ENCODE measurements around the gene CDR2. TPM values are rescaled to one million over a fixed set of nuclear protein-coding genes. Genes with fewer than 3 reads are reported as not detected.

CDR2 gene
- total RNA-seq, 2 donors from 2014 or later = 22.2 to 27.6 TPM

- DNase-seq (no peak), ATAC-seq (no peak)
- intact Hi-C loops (cut with DNase I, micrococcal nuclease) = no loop called here
Measured at GRCh38 chr16:22329199-22329695, 45.2 kb downstream of the CDR2 start.

GRCh38 chr16:22328081-22328725 lies 46.2 kb downstream of the CDR2 start:
- no peak for DNase-seq
- ATAC-seq = no peak
- intact Hi-C loops (cut with DNase I, micrococcal nuclease) = no loop called here

- ATAC-seq = no peak
- intact Hi-C loops (cut with DNase I, micrococcal nuclease) = no loop called here
- DNase-seq = no peak
Measured at GRCh38 chr16:22327446-22327775, 47.0 kb downstream of the CDR2 start.

GRCh38 chr16:22326771-22327445 lies 47.5 kb downstream of the CDR2 start:
- intact Hi-C loops (cut with DNase I, micrococcal nuclease) = no loop called here
- no peak for DNase-seq
- no peak for ATAC-seq

- intact Hi-C loops (cut with DNase I, micrococcal nuclease) = no loop called here
- DNase-seq = no peak
Measured at GRCh38 chr16:22326369-22326652, 48.1 kb downstream of the CDR2 start.

GRCh38 chr16:22325598-22326368 lies 48.6 kb downstream of the CDR2 start:
- no peak for DNase-seq
- no peak for ATAC-seq

More at GRCh38 chr16:22326369-22326652, 48.1 kb downstream of the CDR2 start:
- no peak for ATAC-seq

GRCh38 chr16:22324787-22325597 lies 49.4 kb downstream of the CDR2 start:
- ATAC-seq (no peak), DNase-seq (no peak)

More at GRCh38 chr16:22325598-22326368, 48.6 kb downstream of the CDR2 start:
- intact Hi-C loops (cut with DNase I, micrococcal nuclease) = no loop called here

GRCh38 chr16:22323959-22324786 lies 50.2 kb downstream of the CDR2 start:
- intact Hi-C loops (cut with DNase I, micrococcal nuclease) = no loop called here
- no peak for DNase-seq
- no peak for ATAC-seq

More at GRCh38 chr16:22324787-22325597, 49.4 kb downstream of the CDR2 start:
- intact Hi-C loops (cut with DNase I, micrococcal nuclease) = no loop called here

- no peak for ATAC-seq
- peak in 1 of 2 donors; percentile 15 for DNase-seq
- intact Hi-C loops (cut with DNase I, micrococcal nuclease) = no loop called here
Measured at GRCh38 chr16:22323173-22323958, 51.1 kb downstream of the CDR2 start.

- peak in 1 of 2 donors; percentile 12 for DNase-seq
- intact Hi-C loops (cut with DNase I, micrococcal nuclease) = no loop called here
- no peak for ATAC-seq
Measured at GRCh38 chr16:22322741-22323140, 51.7 kb downstream of the CDR2 start.

GRCh38 chr16:22322021-22322471 lies 52.4 kb downstream of the CDR2 start:
- DNase-seq (no peak), ATAC-seq (no peak)
- intact Hi-C loops (cut with DNase I, micrococcal nuclease) = no loop called here

- ATAC-seq (peak; percentile 83), DNase-seq (peak; percentile 42 to 79)
- intact Hi-C loops (cut with DNase I, micrococcal nuclease) = no loop called here
Measured at GRCh38 chr16:22321340-22322001, 52.9 kb downstream of the CDR2 start.

GRCh38 chr16:22320572-22321339 lies 53.7 kb downstream of the CDR2 start:
- intact Hi-C loops (cut with DNase I, micrococcal nuclease) = no loop called here
- no peak for ATAC-seq
- DNase-seq = no peak

GRCh38 chr16:22318690-22319358 lies 55.6 kb downstream of the CDR2 start:
- peak; percentile 44 for ATAC-seq
- intact Hi-C loops (cut with DNase I, micrococcal nuclease) = no loop called here
- DNase-seq = peak; percentile 31 to 32

- intact Hi-C loops (cut with DNase I, micrococcal nuclease) = no loop called here
- no peak for ATAC-seq
- peak in 1 of 2 donors; percentile 9 for DNase-seq
Measured at GRCh38 chr16:22317625-22318024, 56.8 kb downstream of the CDR2 start.

Data from left colon (tissue), 2 donors.